CD14-positive monocyte (primary cell): ENCODE data around the gene POP7. TPM values are rescaled to one million over a fixed set of nuclear protein-coding genes. Genes with fewer than 3 reads are reported as not detected.
A peak's percentile ranks its signal among the peaks of the same experiment; 100 is the strongest.

Experiments used
- DNase-seq, 3 donors: peaks; one replicate each; pipeline ENCODE4 v3.0.0-alpha.2; 2011 to 2022
- H2AFZ ChIP-seq: 2 replicates; pipeline ENCODE4 v1.6.0; 2012; ENCODE audit warnings: mild to moderate bottlenecking, low read depth, low read length, inconsistent platforms; ENCODE audit not compliant: insufficient read depth, poor library complexity, severe bottlenecking
- H3K27ac ChIP-seq, 2 donors: 1 replicate in 1 of 2; 2 replicates in 1 of 2; pipeline ENCODE4 v1.5.1; 2012 to 2013; ENCODE audit warnings: low read length in 2 of 2, control low read depth in 1 of 2, inconsistent platforms in 1 of 2, low read depth in 1 of 2, mild to moderate bottlenecking in 1 of 2
- H3K27me3 ChIP-seq, 2 donors: one replicate each; pipeline versions ENCODE4 v1.6.0 to v1.6.1; 2011 to 2013; ENCODE audit warnings: low read length in 2 of 2; ENCODE audit not compliant: control insufficient read depth in 2 of 2, insufficient read depth in 2 of 2
- H3K36me3 ChIP-seq, 2 donors: replicated peaks in 1 of 2; 1 replicate in 1 of 2; 2 replicates in 1 of 2; pipeline versions ENCODE4 v1.5.1 to v1.6.1; 2012 to 2013; ENCODE audit warnings: low read length in 2 of 2, control low read depth in 1 of 2, inconsistent platforms in 1 of 2, mild to moderate bottlenecking in 1 of 2; ENCODE audit not compliant: insufficient read depth in 2 of 2, control insufficient read depth in 1 of 2
- H3K4me1 ChIP-seq, 2 donors: 1 replicate in 1 of 2; 2 replicates in 1 of 2; pipeline versions ENCODE4 v1.5.1 to v1.6.1; 2012 to 2013; ENCODE audit warnings: low read length in 2 of 2, control low read depth in 1 of 2, inconsistent platforms in 1 of 2, mild to moderate bottlenecking in 1 of 2, moderate library complexity in 1 of 2; ENCODE audit not compliant: insufficient read depth in 2 of 2, control insufficient read depth in 1 of 2
- H3K4me2 ChIP-seq: replicated peaks from 2 replicates; pipeline ENCODE3; 2012; ENCODE audit warnings: low read length, moderate library complexity, mild to moderate bottlenecking; ENCODE audit not compliant: poor library complexity, severe bottlenecking; ENCODE audit errors: extremely low read depth
- H3K4me3 ChIP-seq, 3 experiments: fragments of 200-600 bp in 1 of 3; sonication (generic) in 1 of 3; replicated peaks in 1 of 3; 1 replicate in 2 of 3; 2 replicates in 1 of 3; pipeline ENCODE4 v1.5.1; 2011 to 2013; ENCODE audit warnings: low read length in 3 of 3, mild to moderate bottlenecking in 3 of 3, control low read depth in 2 of 3, low read depth in 2 of 3, inconsistent platforms in 1 of 3, moderate library complexity in 1 of 3
- H3K79me2 ChIP-seq: 2 replicates; pipeline ENCODE4 v1.6.0; 2012; ENCODE audit warnings: mild to moderate bottlenecking, control low read depth, inconsistent platforms, low read length, moderate library complexity; ENCODE audit not compliant: insufficient read depth
- H3K9ac ChIP-seq: 2 replicates; pipeline ENCODE4 v1.6.0; 2017; ENCODE audit warnings: low read length, mild to moderate bottlenecking; ENCODE audit not compliant: insufficient read depth, poor library complexity, severe bottlenecking
- H3K9me3 ChIP-seq, 2 donors: replicated peaks in 1 of 2; 1 replicate in 1 of 2; 2 replicates in 1 of 2; pipeline versions ENCODE4 v1.5.1 to v1.6.1; 2012 to 2013; ENCODE audit warnings: low read length in 2 of 2, control low read depth in 1 of 2; ENCODE audit not compliant: control insufficient read depth in 1 of 2, insufficient read depth in 1 of 2
- H4K20me1 ChIP-seq: 2 replicates; pipeline ENCODE4 v1.6.0; 2012; ENCODE audit warnings: mild to moderate bottlenecking, low read length, control low read depth, moderate library complexity; ENCODE audit not compliant: insufficient read depth
- H3K27ac Mint-ChIP-seq, 7 donors: one replicate each; pipeline ENCODE4 v1.8.0; 2020; ENCODE audit warnings: mild to moderate bottlenecking in 7 of 7, mixed read lengths in 7 of 7, moderate library complexity in 6 of 7, inconsistent platforms in 2 of 7
- H3K27me3 Mint-ChIP-seq, 3 donors: one replicate each; pipeline ENCODE4 v1.8.0; 2021 to 2022; ENCODE audit warnings: low read depth in 3 of 3, mild to moderate bottlenecking in 3 of 3, mixed read lengths in 3 of 3, moderate library complexity in 3 of 3, inconsistent platforms in 1 of 3
- H3K36me3 Mint-ChIP-seq, 2 donors: one replicate each; pipeline ENCODE4 v1.8.0; 2020; ENCODE audit warnings: mixed read lengths in 2 of 2, inconsistent platforms in 1 of 2, mild to moderate bottlenecking in 1 of 2
- H3K4me1 Mint-ChIP-seq: one replicate; pipeline ENCODE4 v1.8.0; 2020; ENCODE audit warnings: mild to moderate bottlenecking, mixed read lengths
- H3K4me3 Mint-ChIP-seq, 2 donors: one replicate each; pipeline ENCODE4 v1.8.0; 2020; ENCODE audit warnings: mild to moderate bottlenecking in 2 of 2, mixed read lengths in 2 of 2, moderate library complexity in 1 of 2
- H3K9me3 Mint-ChIP-seq, 7 donors: one replicate each; pipeline ENCODE4 v1.8.0; 2020 to 2022; ENCODE audit warnings: mixed read lengths in 7 of 7, mild to moderate bottlenecking in 6 of 7, moderate library complexity in 6 of 7, inconsistent platforms in 2 of 7
- WGBS: methylation state at CpG from one replicate; pipeline ENCODE4 v1.1.5; 2013; ENCODE audit warnings: missing lambda C conversion rate; ENCODE audit not compliant: insufficient coverage; 5-methylcytosine and 5-hydroxymethylcytosine counted together
- intact Hi-C, 2 donors: fragments of 100-400 bp; cut with micrococcal nuclease; formaldehyde crosslinking; loops; one replicate each; pipeline versions ENCODE4 v1.15.0 to v1.15.1; 2023
- polyA plus RNA-seq, 3 donors: library from polyadenylated mRNA; depleted of rRNA in 1 of 3; unstranded in 2 of 3; stranded (reverse) in 1 of 3; fragments of 300-500 nt in 2 of 3; fragments of >200 nt in 1 of 3; fragmentation: Illumina TruSeq in 2 of 3; gene quantifications; 1 replicate in 2 of 3; 2 replicates in 1 of 3; pipeline ENCODE4 v1.2.3, GENCODE V29; 2012 to 2021
- TF ChIP-seq, protein P1 (sequence below): fragments of 200-600 bp; IDR thresholded peaks from one replicate; pipeline ENCODE4 v1.8.0; 2022; ENCODE audit warnings: antibody characterized with exemption, mild to moderate bottlenecking

POP7 gene
- polyA plus RNA-seq, 3 donors = 11.1 to 48.5 (median 41.6) TPM

DNA sequence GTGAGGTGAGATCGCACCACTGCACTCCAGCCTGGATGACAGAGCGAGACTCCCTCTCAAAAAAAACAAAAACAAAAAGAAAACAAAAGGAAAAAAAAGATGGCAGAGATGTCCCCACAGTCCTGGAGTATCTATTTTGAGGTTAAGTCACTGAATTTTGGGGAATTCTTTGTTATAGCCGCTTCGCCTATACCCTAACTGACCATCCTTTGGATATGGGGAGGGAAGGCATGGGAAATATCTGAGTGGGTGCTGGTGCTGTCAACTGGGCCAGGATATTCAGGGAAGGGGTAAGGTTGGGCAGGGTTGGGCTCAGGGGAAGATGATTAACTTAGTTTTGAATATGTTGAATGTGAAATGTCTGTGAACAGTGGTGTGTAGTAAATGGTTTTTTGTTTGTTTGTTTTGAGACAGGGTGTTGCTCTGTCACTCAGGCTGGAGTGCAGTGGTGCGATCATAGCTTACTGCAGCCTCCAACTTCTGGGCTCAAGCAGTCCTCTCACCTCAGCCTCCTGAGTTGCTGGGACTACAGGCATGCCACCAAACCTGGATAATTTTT lies 40.7 kb upstream of the POP7 start:
- DNase-seq = no peak
- Histone ChIP-seq H3K4me2 (no peak overlapping the region), H3K27me3 (no peaks in the 10 kb centered on the region), H3K9me3 (no peaks in the 10 kb centered on the region), H3K9ac (no peak overlapping the region), H3K79me2 (no peaks in the 10 kb centered on the region), H3K27ac (no peak overlapping the region), H3K4me3 (no peak overlapping the region), H2AFZ (no peak overlapping the region), H3K36me3 (no peaks in the 10 kb centered on the region), H3K4me1 (peaks cover 0 to 6% of the 10 kb centered on the region in 2 donors), H4K20me1 (no peaks in the 10 kb centered on the region)
- H3K4me1 Mint-ChIP-seq = peaks cover 4% of the 10 kb centered on the region
- no peaks in the 10 kb centered on the region for H3K36me3 Mint-ChIP-seq
- TF ChIP-seq, protein P1, sequence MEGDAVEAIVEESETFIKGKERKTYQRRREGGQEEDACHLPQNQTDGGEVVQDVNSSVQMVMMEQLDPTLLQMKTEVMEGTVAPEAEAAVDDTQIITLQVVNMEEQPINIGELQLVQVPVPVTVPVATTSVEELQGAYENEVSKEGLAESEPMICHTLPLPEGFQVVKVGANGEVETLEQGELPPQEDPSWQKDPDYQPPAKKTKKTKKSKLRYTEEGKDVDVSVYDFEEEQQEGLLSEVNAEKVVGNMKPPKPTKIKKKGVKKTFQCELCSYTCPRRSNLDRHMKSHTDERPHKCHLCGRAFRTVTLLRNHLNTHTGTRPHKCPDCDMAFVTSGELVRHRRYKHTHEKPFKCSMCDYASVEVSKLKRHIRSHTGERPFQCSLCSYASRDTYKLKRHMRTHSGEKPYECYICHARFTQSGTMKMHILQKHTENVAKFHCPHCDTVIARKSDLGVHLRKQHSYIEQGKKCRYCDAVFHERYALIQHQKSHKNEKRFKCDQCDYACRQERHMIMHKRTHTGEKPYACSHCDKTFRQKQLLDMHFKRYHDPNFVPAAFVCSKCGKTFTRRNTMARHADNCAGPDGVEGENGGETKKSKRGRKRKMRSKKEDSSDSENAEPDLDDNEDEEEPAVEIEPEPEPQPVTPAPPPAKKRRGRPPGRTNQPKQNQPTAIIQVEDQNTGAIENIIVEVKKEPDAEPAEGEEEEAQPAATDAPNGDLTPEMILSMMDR = no peak
- H3K9me3 Mint-ChIP-seq = peaks cover 0 to 3% (median 0%) of the 10 kb centered on the region in 7 donors
- H3K27ac Mint-ChIP-seq = no peak overlapping the region
- intact Hi-C loops = no loop called here
- 100% methylated on average over 3 of the region's 5 CpGs for WGBS
- no peak overlapping the region for H3K4me3 Mint-ChIP-seq
- H3K27me3 Mint-ChIP-seq = peaks cover 14 to 27% (median 21%) of the 10 kb centered on the region in 3 donors

DNA sequence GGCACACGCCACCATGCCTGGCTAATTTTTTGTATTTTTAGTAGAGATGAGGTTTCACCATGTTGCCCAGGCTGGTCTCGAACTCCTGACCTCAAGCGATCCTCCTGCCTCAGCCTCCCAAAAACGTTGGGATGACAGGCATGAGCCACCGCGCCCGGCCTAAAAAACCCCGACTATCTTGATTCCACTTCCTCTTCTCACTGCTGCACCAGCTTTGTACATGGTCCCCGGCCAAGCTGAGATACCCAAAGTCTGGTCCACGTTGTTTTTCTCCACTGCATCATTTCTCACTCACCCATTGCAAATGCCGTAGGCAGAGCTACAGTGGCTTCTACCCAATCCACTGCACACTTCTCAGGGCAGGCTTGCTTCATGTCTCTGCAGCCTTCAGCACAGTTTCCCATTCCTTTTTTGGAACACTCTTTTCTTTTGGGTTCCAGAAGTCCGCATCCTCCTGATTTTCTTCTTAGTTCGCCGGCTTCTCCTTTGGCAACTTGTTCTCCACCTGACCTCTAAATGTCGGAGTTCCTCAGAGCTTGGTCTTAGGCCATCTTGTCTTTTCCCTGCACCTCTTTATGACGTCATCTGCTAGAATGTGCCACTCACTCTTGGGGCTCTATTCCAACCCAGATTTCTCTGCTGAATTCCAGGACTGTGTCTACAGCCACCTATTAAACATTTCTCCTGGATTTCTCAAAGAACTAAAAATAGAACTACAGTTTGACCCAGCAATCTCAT lies 38.4 kb upstream of the POP7 start:
- Mint-ChIP-seq H3K27me3 (peaks cover 14 to 26% (median 18%) of the 10 kb centered on the region in 3 donors), H3K4me3 (peak overlapping the region in 1 of 2 donors; percentile 44), H3K27ac (peak overlapping the region in 1 of 7 donors; percentile 64), H3K36me3 (no peaks in the 10 kb centered on the region), H3K9me3 (peaks cover 0 to 3% (median 0%) of the 10 kb centered on the region in 7 donors), H3K4me1 (peaks cover 7% of the 10 kb centered on the region)
- WGBS = 68% methylated on average over 15 of the region's 16 CpGs
- no peaks in the 10 kb centered on the region for H3K27me3 ChIP-seq
- intact Hi-C loops = no loop called here
- H3K4me1 ChIP-seq = peaks cover under 1 to 9% of the 10 kb centered on the region in 2 donors
- H3K9me3 ChIP-seq = no peaks in the 10 kb centered on the region
- H2AFZ ChIP-seq = no peak overlapping the region
- H3K4me3 ChIP-seq = no peak overlapping the region
- H3K36me3 ChIP-seq = no peaks in the 10 kb centered on the region
- no peaks in the 10 kb centered on the region for H4K20me1 ChIP-seq
- no peak for DNase-seq
- TF ChIP-seq, protein P1 = no peak
- H3K4me2 ChIP-seq = no peak overlapping the region
- H3K9ac ChIP-seq = no peak overlapping the region
- no peak overlapping the region for H3K27ac ChIP-seq
- H3K79me2 ChIP-seq = no peaks in the 10 kb centered on the region
